Stimulated activated effector memory CD8-positive, alpha-beta T cell treated with anti-CD3 and anti-CD28 coated beads, Interleukin-12 subunit alpha, Interleukin-12 subunit beta, amount 100 ng/mL, for 72 hours (primary cell): ENCODE results near the gene TMSB15C.
"Not testable (repeated sequence)": the region's sequence is repeated elsewhere in the genome, so short reads cannot be mapped to it uniquely, and the experiment has no call there.

Experiments used
- ATAC-seq: fragments of 150-1000 bp; cut with Tn5 transposase; 2 replicates; pipeline ENCODE4 v1.10.0; 2021
- DNase-seq, 2 donors: peaks; one replicate each; pipeline ENCODE4 v3.0.0; 2021 to 2022; ENCODE audit warnings: low spot score in 2 of 2
- H3K27ac Mint-ChIP-seq: one replicate; pipeline ENCODE4 v1.8.0; 2022; ENCODE audit warnings: mild to moderate bottlenecking, mixed read lengths
- H3K36me3 Mint-ChIP-seq: one replicate; pipeline ENCODE4 v1.8.0; 2022; ENCODE audit warnings: mild to moderate bottlenecking, mixed read lengths
- H3K4me1 Mint-ChIP-seq: one replicate; pipeline ENCODE4 v1.8.0; 2022; ENCODE audit warnings: mixed read lengths
- H3K4me3 Mint-ChIP-seq: one replicate; pipeline ENCODE4 v1.8.0; 2022; ENCODE audit warnings: mild to moderate bottlenecking, mixed read lengths
- H3K9me3 Mint-ChIP-seq: one replicate; pipeline ENCODE4 v1.8.0; 2022; ENCODE audit warnings: mixed read lengths

TMSB15C gene

GRCh38 chrX:104084534-104085277 is 8.7 kb upstream of the TMSB15C start:
- no peak for ATAC-seq
- H3K9me3 Mint-ChIP-seq: no peaks in the 10 kb centered on the region
- no peak overlapping the region for H3K4me3 Mint-ChIP-seq
- no peak overlapping the region for H3K27ac Mint-ChIP-seq
- H3K36me3 Mint-ChIP-seq: no peaks in the 10 kb centered on the region
- no peak for DNase-seq
- H3K4me1 Mint-ChIP-seq: no peaks in the 10 kb centered on the region

GRCh38 chrX:104084063-104084462 is 8.0 kb upstream of the TMSB15C start:
- Mint-ChIP-seq H3K9me3 (no peaks in the 10 kb centered on the region), H3K36me3 (no peaks in the 10 kb centered on the region), H3K4me1 (no peaks in the 10 kb centered on the region), H3K4me3 (no peak overlapping the region), H3K27ac (no peak overlapping the region)
- no peak for ATAC-seq
- DNase-seq: no peak

GRCh38 chrX:104077854-104078253 is 1.8 kb upstream of the TMSB15C start:
- not testable (repeated sequence) for H3K27ac Mint-ChIP-seq, H3K4me1 Mint-ChIP-seq, H3K4me3 Mint-ChIP-seq, DNase-seq, ATAC-seq, H3K36me3 Mint-ChIP-seq, H3K9me3 Mint-ChIP-seq

- DNase-seq, H3K9me3 Mint-ChIP-seq, H3K4me3 Mint-ChIP-seq, ATAC-seq, H3K36me3 Mint-ChIP-seq, H3K27ac Mint-ChIP-seq, H3K4me1 Mint-ChIP-seq: not testable (repeated sequence)
These were observed 13.4 kb downstream of the TMSB15C start for GRCh38 chrX:104062636-104063035.

- DNase-seq, ATAC-seq, H3K36me3 Mint-ChIP-seq, H3K4me3 Mint-ChIP-seq, H3K9me3 Mint-ChIP-seq, H3K27ac Mint-ChIP-seq, H3K4me1 Mint-ChIP-seq: not testable (repeated sequence)
These were observed 21.1 kb downstream of the TMSB15C start for GRCh38 chrX:104054956-104055355.

- no peak for ATAC-seq
- H3K27ac Mint-ChIP-seq: no peak overlapping the region
- no peak overlapping the region for H3K4me3 Mint-ChIP-seq
- H3K9me3 Mint-ChIP-seq: no peaks in the 10 kb centered on the region
- no peaks in the 10 kb centered on the region for H3K36me3 Mint-ChIP-seq
- DNase-seq: no peak
- no peaks in the 10 kb centered on the region for H3K4me1 Mint-ChIP-seq
These were observed 28.9 kb downstream of the TMSB15C start for GRCh38 chrX:104047171-104047570.

- no peaks in the 10 kb centered on the region for H3K36me3 Mint-ChIP-seq
- no peak for ATAC-seq
- H3K4me3 Mint-ChIP-seq: no peak overlapping the region
- H3K9me3 Mint-ChIP-seq: no peaks in the 10 kb centered on the region
- no peak for DNase-seq
- no peak overlapping the region for H3K27ac Mint-ChIP-seq
- no peaks in the 10 kb centered on the region for H3K4me1 Mint-ChIP-seq
These were observed 30.4 kb downstream of the TMSB15C start for GRCh38 chrX:104045642-104046041.

GRCh38 chrX:104041003-104041402 is 35.0 kb downstream of the TMSB15C start:
- Mint-ChIP-seq H3K27ac (no peak overlapping the region), H3K4me1 (no peaks in the 10 kb centered on the region), H3K36me3 (no peaks in the 10 kb centered on the region), H3K9me3 (no peaks in the 10 kb centered on the region), H3K4me3 (no peak overlapping the region)
- DNase-seq (no peak), ATAC-seq (no peak)

GRCh38 chrX:104039689-104040505 is 36.1 kb downstream of the TMSB15C start, which contains the start of gene H2BW2:
H2BW2 (plus strand) TSS chrX:104039956; CDS start chrX:104039995, 39 bp downstream.
- Mint-ChIP-seq H3K9me3 (no peaks in the 10 kb centered on the region), H3K36me3 (no peaks in the 10 kb centered on the region), H3K4me3 (no peak within 1 kb of the TSS), H3K4me1 (no peaks in the 10 kb centered on the region), H3K27ac (no peak within 1 kb of the TSS)
- ATAC-seq (no peak), DNase-seq (no peak)
